Measurements from ENCODE around the gene SYT15. TPM values are rescaled to one million over a fixed set of nuclear protein-coding genes. Genes with fewer than 3 reads are reported as not detected.
A peak's percentile ranks its signal among the peaks of the same experiment; 100 is the strongest.
"Not testable (repeated sequence)": the region's sequence is repeated elsewhere in the genome, so short reads cannot be mapped to it uniquely, and the experiment has no call there.

The SYT15 gene
- total RNA-seq, 3 donors from 2014 or later (not counting 1 experiment from before 2014, with no cell fraction given) = 1.00 to 2.0 (median 1.1) TPM

DNA sequence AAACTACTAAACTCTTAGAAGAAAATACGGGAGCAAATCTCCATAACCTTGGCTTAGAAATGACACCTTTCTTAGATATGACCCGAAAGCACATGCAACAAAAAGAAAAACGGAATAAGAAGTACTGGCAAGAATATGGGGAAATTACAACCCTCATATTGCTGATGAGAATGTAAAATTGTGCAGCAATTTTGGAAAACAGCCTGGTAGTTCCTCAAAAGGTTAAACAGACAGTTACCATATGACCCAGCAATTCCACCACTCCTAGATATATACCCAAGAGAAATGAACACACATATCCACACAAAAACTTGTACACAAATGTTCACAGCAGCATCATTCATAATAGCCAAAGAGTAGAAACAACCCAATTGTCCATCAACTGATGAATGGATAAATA is 37.3 kb downstream of the SYT15 start:
- intact Hi-C loops (cut with micrococcal nuclease) = not testable (repeated sequence)
- WGBS (ENCODE audit: insufficient coverage) = no CpG with 5 or more reads among the region's 3 CpGs

DNA sequence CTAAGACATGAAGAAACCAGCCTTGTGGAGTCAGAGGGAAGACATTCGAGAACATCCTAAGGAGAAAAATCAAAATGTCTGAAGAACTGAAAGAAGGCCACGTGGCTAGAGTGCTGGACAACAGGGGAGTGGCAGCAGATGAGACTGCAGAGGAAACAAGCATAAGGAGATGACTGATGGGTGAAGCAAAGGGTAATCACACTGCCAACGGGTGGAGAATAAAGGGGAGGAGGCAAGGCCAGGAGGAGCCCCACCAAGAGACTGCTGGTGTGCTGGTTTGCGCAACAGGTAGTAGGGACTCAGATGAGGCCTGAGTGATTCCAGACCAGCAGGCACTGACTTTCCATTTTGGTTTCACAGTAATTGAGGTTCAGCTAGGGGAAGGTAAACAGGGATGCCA is 38.2 kb downstream of the SYT15 start:
- H3K36me3 Mint-ChIP-seq; H3K9me3 ChIP-seq (ENCODE audit: control insufficient read depth, insufficient read depth, low read length); H3K4me3 ChIP-seq (ENCODE audit: low read length); H3K4me1 Mint-ChIP-seq; DNase-seq; H3K27ac ChIP-seq (ENCODE audit: low read length); H3K4me3 Mint-ChIP-seq; H3K27ac Mint-ChIP-seq; H3K27me3 Mint-ChIP-seq (ENCODE audit: low read depth in 2 of 2); H3K4me1 ChIP-seq (ENCODE audit: control insufficient read depth, insufficient read depth, low read length); H3K9me3 Mint-ChIP-seq; intact Hi-C loops (cut with micrococcal nuclease); H3K36me3 ChIP-seq (ENCODE audit: control insufficient read depth, insufficient read depth, low read length); ATAC-seq; H3K27me3 ChIP-seq (ENCODE audit: control insufficient read depth, insufficient read depth, low read length): not testable (repeated sequence)
- 100% methylated on average over 1 of the region's 4 CpGs for WGBS (ENCODE audit: insufficient coverage)

More for the DNA sequence above, 37.3 kb downstream of the SYT15 start:
- H3K27ac ChIP-seq (ENCODE audit: low read length); H3K27ac Mint-ChIP-seq; H3K27me3 Mint-ChIP-seq (ENCODE audit: low read depth in 2 of 2); H3K36me3 ChIP-seq (ENCODE audit: control insufficient read depth, insufficient read depth, low read length); ATAC-seq; H3K4me3 Mint-ChIP-seq; H3K9me3 Mint-ChIP-seq; H3K4me3 ChIP-seq (ENCODE audit: low read length); H3K9me3 ChIP-seq (ENCODE audit: control insufficient read depth, insufficient read depth, low read length); H3K36me3 Mint-ChIP-seq; H3K4me1 Mint-ChIP-seq; H3K4me1 ChIP-seq (ENCODE audit: control insufficient read depth, insufficient read depth, low read length); DNase-seq; H3K27me3 ChIP-seq (ENCODE audit: control insufficient read depth, insufficient read depth, low read length): not testable (repeated sequence)

DNA sequence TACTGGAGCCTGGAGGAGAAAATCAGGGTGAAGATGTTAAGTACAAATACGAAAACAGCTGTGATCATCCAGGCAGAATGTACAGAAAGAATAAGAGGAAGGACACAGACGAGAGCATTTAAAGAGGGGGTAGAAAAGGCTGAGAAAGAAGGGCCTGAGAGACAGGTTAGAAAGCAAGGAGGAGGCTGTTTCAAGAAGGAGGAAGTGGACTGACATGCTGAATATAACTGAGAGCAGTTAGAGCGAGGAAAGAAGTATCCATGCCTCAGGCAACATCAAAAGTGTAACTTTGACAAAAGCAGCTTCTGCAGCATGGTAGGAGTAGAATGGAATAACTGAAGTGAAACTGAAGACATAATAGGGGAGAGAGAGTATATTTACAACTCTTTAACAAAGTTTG is 39.0 kb downstream of the SYT15 start:
- H3K4me3 ChIP-seq (ENCODE audit: low read length); H3K36me3 ChIP-seq (ENCODE audit: control insufficient read depth, insufficient read depth, low read length); intact Hi-C loops (cut with micrococcal nuclease); H3K4me1 Mint-ChIP-seq; ATAC-seq; H3K4me1 ChIP-seq (ENCODE audit: control insufficient read depth, insufficient read depth, low read length); H3K4me3 Mint-ChIP-seq; DNase-seq; H3K27me3 ChIP-seq (ENCODE audit: control insufficient read depth, insufficient read depth, low read length); H3K27me3 Mint-ChIP-seq (ENCODE audit: low read depth in 2 of 2); H3K36me3 Mint-ChIP-seq; H3K27ac Mint-ChIP-seq; H3K9me3 Mint-ChIP-seq; H3K9me3 ChIP-seq (ENCODE audit: control insufficient read depth, insufficient read depth, low read length); H3K27ac ChIP-seq (ENCODE audit: low read length): not testable (repeated sequence)
- 63% methylated on average over 2 of the region's 3 CpGs for WGBS (ENCODE audit: insufficient coverage)

DNA sequence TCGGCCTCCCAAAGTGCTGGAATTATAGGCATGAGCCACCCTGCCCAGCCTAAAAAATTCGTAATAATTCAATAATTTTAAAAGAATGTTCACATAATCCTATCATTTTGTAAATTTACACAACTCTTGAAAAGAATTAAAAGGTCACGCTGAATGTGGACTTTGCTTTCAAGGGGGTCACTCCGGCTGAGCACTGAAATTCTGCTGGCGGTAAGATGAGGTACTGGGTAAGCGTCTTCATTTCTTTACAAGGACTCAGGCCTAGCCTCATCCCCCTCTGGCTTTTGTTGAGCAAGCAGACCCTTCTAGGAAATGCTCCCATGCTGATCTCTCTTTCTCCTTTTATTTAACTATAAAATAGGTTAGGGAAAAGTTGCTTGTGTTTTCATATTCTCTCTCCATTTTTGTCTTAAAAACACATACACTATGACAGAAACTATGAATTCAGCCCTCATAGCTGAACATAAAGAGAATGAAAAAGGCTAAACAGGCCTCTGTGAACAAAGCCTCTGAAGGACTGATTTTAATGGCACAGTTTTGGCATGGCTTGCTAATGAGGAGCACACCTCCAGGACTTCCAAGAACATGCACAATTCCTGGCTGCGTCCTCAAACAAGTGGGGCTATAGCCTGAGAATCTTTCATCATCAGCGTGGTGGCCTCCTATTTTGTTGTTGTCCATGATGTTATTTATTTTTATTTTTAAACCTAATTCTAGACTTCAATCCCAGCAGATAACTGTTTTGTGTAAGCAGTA is 45.1 kb downstream of the SYT15 start:
- H3K36me3 Mint-ChIP-seq; H3K4me3 Mint-ChIP-seq; H3K27me3 ChIP-seq (ENCODE audit: control insufficient read depth, insufficient read depth, low read length); H3K4me3 ChIP-seq (ENCODE audit: low read length); H3K4me1 Mint-ChIP-seq; H3K9me3 Mint-ChIP-seq; intact Hi-C loops (cut with micrococcal nuclease); ATAC-seq; H3K27me3 Mint-ChIP-seq (ENCODE audit: low read depth in 2 of 2); H3K27ac ChIP-seq (ENCODE audit: low read length); H3K36me3 ChIP-seq (ENCODE audit: control insufficient read depth, insufficient read depth, low read length); DNase-seq; H3K9me3 ChIP-seq (ENCODE audit: control insufficient read depth, insufficient read depth, low read length); H3K27ac Mint-ChIP-seq; H3K4me1 ChIP-seq (ENCODE audit: control insufficient read depth, insufficient read depth, low read length): not testable (repeated sequence)
- no CpG with 5 or more reads among the region's 8 CpGs for WGBS (ENCODE audit: insufficient coverage)

DNA sequence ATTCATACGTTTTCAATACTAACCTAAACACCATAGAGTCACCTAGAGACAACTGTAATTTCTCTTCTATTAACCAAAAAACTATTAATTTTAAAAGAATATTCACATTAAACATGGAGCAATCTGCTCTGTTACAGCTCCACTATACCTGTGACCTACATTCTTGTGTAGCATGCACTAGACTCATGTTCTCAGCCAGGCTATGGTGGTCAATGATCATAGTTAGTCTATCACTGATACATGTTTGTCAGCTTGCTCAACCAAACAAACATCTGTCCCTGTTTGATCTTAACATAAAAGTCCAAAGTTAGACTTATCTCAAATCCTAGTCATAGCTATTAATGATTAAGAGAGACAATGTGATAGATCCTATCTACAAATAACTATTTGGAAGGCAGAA is 50.9 kb downstream of the SYT15 start:
- H3K36me3 ChIP-seq (ENCODE audit: control insufficient read depth, insufficient read depth, low read length); H3K4me1 Mint-ChIP-seq; DNase-seq; H3K9me3 ChIP-seq (ENCODE audit: control insufficient read depth, insufficient read depth, low read length); intact Hi-C loops (cut with micrococcal nuclease); H3K4me1 ChIP-seq (ENCODE audit: control insufficient read depth, insufficient read depth, low read length); ATAC-seq; H3K4me3 Mint-ChIP-seq; H3K9me3 Mint-ChIP-seq; H3K36me3 Mint-ChIP-seq; H3K4me3 ChIP-seq (ENCODE audit: low read length); H3K27ac ChIP-seq (ENCODE audit: low read length); H3K27ac Mint-ChIP-seq; H3K27me3 ChIP-seq (ENCODE audit: control insufficient read depth, insufficient read depth, low read length); H3K27me3 Mint-ChIP-seq (ENCODE audit: low read depth in 2 of 2): not testable (repeated sequence)
- WGBS (ENCODE audit: insufficient coverage) = no CpG with 5 or more reads among the region's 1 CpG

DNA sequence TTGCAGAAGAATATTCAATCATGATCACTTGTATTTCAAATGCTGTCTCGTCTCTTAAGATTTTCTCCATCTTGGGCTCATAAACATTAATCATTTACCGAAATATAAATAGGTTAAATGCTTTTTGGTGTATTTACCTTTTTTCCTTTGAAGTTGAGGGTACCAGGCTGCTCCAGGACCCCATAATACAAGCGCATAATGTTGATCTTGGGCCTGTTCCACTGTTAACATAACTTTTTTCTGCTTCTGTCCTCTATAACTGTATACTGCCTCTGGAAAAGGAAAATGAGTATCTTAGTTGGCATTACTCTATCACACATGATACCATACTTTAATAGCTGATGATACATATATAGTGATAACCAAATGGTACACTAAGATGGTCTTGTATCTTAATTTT is 51.9 kb downstream of the SYT15 start:
- no CpG with 5 or more reads among the region's 3 CpGs for WGBS (ENCODE audit: insufficient coverage)
- H3K4me3 ChIP-seq (ENCODE audit: low read length); H3K27me3 ChIP-seq (ENCODE audit: control insufficient read depth, insufficient read depth, low read length); H3K27me3 Mint-ChIP-seq (ENCODE audit: low read depth in 2 of 2); H3K4me1 ChIP-seq (ENCODE audit: control insufficient read depth, insufficient read depth, low read length); H3K36me3 Mint-ChIP-seq; intact Hi-C loops (cut with micrococcal nuclease); H3K27ac Mint-ChIP-seq; DNase-seq; H3K9me3 Mint-ChIP-seq; H3K27ac ChIP-seq (ENCODE audit: low read length); H3K36me3 ChIP-seq (ENCODE audit: control insufficient read depth, insufficient read depth, low read length); H3K4me1 Mint-ChIP-seq; H3K4me3 Mint-ChIP-seq; ATAC-seq; H3K9me3 ChIP-seq (ENCODE audit: control insufficient read depth, insufficient read depth, low read length): not testable (repeated sequence)

DNA sequence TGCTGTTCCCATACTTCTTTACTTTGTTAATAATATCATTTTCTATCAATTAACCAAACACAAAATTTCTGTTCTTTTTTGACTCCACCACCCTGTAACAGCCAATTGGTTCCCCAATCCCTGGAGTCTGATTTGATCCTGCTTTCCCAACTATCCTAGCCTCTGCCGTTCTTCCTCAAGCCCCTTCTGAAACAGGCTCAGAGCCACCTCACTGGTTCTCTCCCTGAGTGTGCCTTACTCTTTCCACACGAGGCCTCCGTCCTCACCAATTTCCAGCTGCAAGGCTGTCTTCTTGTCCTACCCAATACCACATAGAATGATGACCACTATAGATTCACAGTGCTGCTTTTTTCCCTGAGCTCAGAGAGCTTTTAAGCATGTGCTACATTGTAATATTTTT is 52.8 kb downstream of the SYT15 start:
- intact Hi-C loops (cut with micrococcal nuclease); H3K4me3 Mint-ChIP-seq; H3K9me3 Mint-ChIP-seq; H3K4me1 Mint-ChIP-seq; DNase-seq; H3K27ac ChIP-seq (ENCODE audit: low read length); ATAC-seq; H3K4me3 ChIP-seq (ENCODE audit: low read length); H3K36me3 ChIP-seq (ENCODE audit: control insufficient read depth, insufficient read depth, low read length); H3K36me3 Mint-ChIP-seq; H3K27me3 ChIP-seq (ENCODE audit: control insufficient read depth, insufficient read depth, low read length); H3K4me1 ChIP-seq (ENCODE audit: control insufficient read depth, insufficient read depth, low read length); H3K27ac Mint-ChIP-seq; H3K27me3 Mint-ChIP-seq (ENCODE audit: low read depth in 2 of 2); H3K9me3 ChIP-seq (ENCODE audit: control insufficient read depth, insufficient read depth, low read length): not testable (repeated sequence)
- no CpG with 5 or more reads among the region's 3 CpGs for WGBS (ENCODE audit: insufficient coverage)

DNA sequence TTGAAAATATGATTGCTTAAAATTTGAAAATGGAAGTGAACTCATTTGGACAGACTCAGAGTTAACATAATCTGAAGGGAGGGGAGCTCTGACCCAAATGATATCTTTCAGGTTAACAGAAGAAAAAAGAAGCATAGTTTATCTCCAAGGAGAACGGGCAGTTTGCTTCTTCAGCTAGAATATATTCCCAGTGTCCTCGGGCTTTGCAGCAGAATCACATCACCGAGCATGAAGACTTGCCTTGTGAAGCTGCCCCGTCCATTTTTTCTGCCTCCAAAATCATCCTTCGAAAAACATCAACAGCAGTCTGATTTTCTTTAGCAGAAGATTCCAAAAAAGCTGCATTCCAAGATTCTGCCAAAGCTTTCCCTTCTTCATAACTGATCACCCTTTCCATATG is 55.8 kb downstream of the SYT15 start:
- H3K9me3 ChIP-seq (ENCODE audit: control insufficient read depth, insufficient read depth, low read length); H3K4me3 ChIP-seq (ENCODE audit: low read length); H3K27ac ChIP-seq (ENCODE audit: low read length); H3K9me3 Mint-ChIP-seq; H3K36me3 Mint-ChIP-seq; H3K27ac Mint-ChIP-seq; ATAC-seq; H3K27me3 ChIP-seq (ENCODE audit: control insufficient read depth, insufficient read depth, low read length); DNase-seq; H3K36me3 ChIP-seq (ENCODE audit: control insufficient read depth, insufficient read depth, low read length); H3K4me1 Mint-ChIP-seq; H3K27me3 Mint-ChIP-seq (ENCODE audit: low read depth in 2 of 2); H3K4me1 ChIP-seq (ENCODE audit: control insufficient read depth, insufficient read depth, low read length); intact Hi-C loops (cut with micrococcal nuclease): not testable (repeated sequence)
- 81% methylated on average over 4 of the region's 5 CpGs for WGBS (ENCODE audit: insufficient coverage)
- H3K4me3 Mint-ChIP-seq = peak overlapping the region; percentile 73

All from natural killer cell (primary cell).